ENCODE measurements around the gene MBD3.

MBD3 gene

DNA sequence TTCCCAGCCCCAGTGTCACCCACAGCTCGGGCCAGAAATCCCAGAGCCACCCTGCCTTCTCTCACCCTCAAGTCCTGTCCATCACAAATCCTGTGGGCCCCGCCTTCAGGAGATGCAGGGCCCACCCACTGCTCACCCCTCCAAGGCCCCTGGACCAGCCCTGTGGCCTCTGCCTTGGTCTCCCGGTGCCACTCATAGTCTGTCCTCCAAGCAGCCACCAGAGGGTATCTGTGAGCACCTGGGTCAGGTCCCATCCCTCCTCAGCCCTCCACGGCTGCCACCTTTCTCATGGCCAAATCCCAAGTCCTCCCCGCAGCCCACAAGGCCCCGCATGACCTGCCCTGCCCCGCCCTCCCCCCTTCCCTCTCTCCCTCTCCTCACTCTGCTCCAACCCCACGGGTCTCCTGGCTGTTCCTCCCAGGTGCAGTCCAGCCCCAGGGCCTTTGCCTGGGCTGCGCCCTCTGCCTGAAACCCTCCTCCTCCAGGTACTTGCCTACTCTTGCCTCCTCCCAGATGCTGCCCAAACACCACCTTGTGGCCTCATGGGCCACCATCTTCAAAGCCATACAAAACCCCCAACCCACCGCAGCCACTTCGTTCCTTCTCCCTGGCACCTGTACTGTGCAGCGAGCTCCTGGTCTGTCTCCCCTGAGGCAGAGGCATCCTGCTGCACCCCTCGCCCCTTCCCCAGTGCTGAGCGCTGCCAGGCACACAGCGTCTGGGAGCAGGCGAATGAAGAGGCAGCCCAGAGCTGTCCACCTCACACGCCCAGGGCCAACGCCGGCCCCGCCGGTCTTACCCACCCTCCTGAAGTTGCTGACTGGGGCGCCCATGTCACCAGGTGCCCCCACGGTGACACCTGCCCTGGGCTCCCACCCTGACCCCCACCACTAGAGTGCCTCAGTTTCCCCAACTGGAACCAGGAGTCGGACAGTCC, 25.8 kb upstream of the MBD3 start:
- Histone ChIP-seq H3K4me3 (no peak overlapping the region), H3K27me3 (no peaks in the 10 kb centered on the region), H3K9me3 (no peaks in the 10 kb centered on the region), H3K36me3 (peaks cover 30 to 94% (median 57%) of the 10 kb centered on the region in 3 donors), H3K4me1 (peaks cover 0 to 5% (median 0%) of the 10 kb centered on the region in 4 donors), H3K27ac (no peak overlapping the region)
- TF ChIP-seq, protein P1, sequence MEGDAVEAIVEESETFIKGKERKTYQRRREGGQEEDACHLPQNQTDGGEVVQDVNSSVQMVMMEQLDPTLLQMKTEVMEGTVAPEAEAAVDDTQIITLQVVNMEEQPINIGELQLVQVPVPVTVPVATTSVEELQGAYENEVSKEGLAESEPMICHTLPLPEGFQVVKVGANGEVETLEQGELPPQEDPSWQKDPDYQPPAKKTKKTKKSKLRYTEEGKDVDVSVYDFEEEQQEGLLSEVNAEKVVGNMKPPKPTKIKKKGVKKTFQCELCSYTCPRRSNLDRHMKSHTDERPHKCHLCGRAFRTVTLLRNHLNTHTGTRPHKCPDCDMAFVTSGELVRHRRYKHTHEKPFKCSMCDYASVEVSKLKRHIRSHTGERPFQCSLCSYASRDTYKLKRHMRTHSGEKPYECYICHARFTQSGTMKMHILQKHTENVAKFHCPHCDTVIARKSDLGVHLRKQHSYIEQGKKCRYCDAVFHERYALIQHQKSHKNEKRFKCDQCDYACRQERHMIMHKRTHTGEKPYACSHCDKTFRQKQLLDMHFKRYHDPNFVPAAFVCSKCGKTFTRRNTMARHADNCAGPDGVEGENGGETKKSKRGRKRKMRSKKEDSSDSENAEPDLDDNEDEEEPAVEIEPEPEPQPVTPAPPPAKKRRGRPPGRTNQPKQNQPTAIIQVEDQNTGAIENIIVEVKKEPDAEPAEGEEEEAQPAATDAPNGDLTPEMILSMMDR (IDR thresholded peaks at IDR 0.05): peak in 1 of 2 experiments; percentile 23
- no peak for DNase-seq
- intact Hi-C loops (cut with DNase I; ENCODE audit: low total_unique reads): no loop called here

DNA sequence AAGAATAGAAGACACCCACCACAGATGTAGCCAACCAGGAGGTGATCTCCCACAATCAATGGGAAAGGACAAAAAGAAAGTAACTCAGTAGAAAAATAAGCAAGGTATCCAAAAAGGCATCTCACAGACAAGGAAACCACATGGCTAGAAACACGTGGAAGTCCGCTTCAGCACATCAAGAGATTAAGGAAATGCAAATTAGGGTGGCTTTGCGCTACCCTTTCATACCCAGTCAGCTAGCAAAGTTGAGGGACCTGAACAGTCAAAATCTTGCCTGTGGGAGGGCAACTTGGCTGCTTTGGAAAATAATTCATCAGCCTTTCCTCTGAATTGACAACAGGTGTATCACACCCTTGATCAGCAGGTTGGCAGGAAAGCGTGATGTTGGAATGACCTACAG, 24.2 kb upstream of the MBD3 start:
- Histone ChIP-seq H3K9me3 (no peaks in the 10 kb centered on the region), H3K4me3 (no peak overlapping the region), H3K27ac (no peak overlapping the region), H3K36me3 (peaks cover 36 to 99% (median 67%) of the 10 kb centered on the region in 3 donors), H3K4me1 (peaks cover 0 to 5% (median 0%) of the 10 kb centered on the region in 4 donors), H3K27me3 (no peaks in the 10 kb centered on the region)
- intact Hi-C loops (cut with DNase I; ENCODE audit: low total_unique reads): no loop called here
- TF ChIP-seq, protein P1 (IDR thresholded peaks at IDR 0.05): no peak
- no peak for DNase-seq

DNA sequence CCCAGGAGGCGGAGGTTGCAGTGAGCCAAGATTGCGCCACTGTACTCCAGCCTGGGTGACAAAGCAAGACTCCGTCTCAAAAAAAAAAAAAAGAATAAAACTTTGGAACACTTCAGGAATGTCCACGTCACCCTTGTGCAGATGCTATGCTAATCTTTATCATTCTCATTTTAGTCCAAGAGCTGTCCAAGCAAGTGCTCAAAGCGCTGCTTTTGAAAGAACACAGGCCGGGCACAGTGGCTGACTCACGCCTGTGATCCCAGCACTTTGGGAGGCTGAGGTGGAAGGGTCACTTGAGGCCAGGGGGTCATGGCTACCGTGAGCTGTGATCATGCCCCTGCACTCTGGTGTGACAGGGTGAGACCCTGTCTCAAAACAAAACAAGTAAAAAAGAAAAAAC, 23.7 kb upstream of the MBD3 start:
- Histone ChIP-seq H3K27me3 (no peaks in the 10 kb centered on the region), H3K27ac (no peak overlapping the region), H3K4me3 (no peak overlapping the region), H3K9me3 (no peaks in the 10 kb centered on the region), H3K36me3 (peaks cover 41 to 99% (median 67%) of the 10 kb centered on the region in 3 donors), H3K4me1 (peaks cover 0 to 5% (median 0%) of the 10 kb centered on the region in 4 donors)
- TF ChIP-seq, protein P1 (IDR thresholded peaks at IDR 0.05): no peak
- no peak for DNase-seq
- intact Hi-C loops (cut with DNase I; ENCODE audit: low total_unique reads): no loop called here

- H3K27ac ChIP-seq: no peak overlapping the region
- DNase-seq: no peak
- intact Hi-C loops (cut with DNase I; ENCODE audit: low total_unique reads): no loop called here
- H3K4me1 ChIP-seq: peaks cover 0 to 5% (median 0%) of the 10 kb centered on the region in 4 donors
- H3K9me3 ChIP-seq: no peaks in the 10 kb centered on the region
- no peak overlapping the region for H3K4me3 ChIP-seq
- TF ChIP-seq, protein P1 (IDR thresholded peaks at IDR 0.05): no peak
- no peaks in the 10 kb centered on the region for H3K27me3 ChIP-seq
- peaks cover 53 to 99% (median 69%) of the 10 kb centered on the region in 3 donors for H3K36me3 ChIP-seq
These were observed 22.6 kb upstream of the MBD3 start for GRCh38 chr19:1615156-1615765.

GRCh38 chr19:1613808-1614570, 21.3 kb upstream of the MBD3 start:
- intact Hi-C loops (cut with DNase I; ENCODE audit: low total_unique reads): no loop called here
- no peak overlapping the region for H3K4me3 ChIP-seq
- no peak for DNase-seq
- H3K4me1 ChIP-seq: peaks cover 0 to 5% (median 0%) of the 10 kb centered on the region in 4 donors
- no peaks in the 10 kb centered on the region for H3K9me3 ChIP-seq
- no peak overlapping the region for H3K27ac ChIP-seq
- TF ChIP-seq, protein P1 (IDR thresholded peaks at IDR 0.05): no peak
- H3K27me3 ChIP-seq: no peaks in the 10 kb centered on the region
- H3K36me3 ChIP-seq: peaks cover 53 to 99% (median 61%) of the 10 kb centered on the region in 3 donors

Data from tibial artery (tissue), 4 donors.